ENCODE results near the gene TLX1. TPM values are rescaled to one million over a fixed set of nuclear protein-coding genes. Genes with fewer than 3 reads are reported as not detected.

TLX1 gene
- polyA plus RNA-seq, 2 of the 4 experiments (the other 2 are of a cell fraction) = 0.06 TPM; not detected in 1

GRCh38 chr10:101162677-101163076 is 31.6 kb downstream of the TLX1 start:
- no peak for ATAC-seq
- H3K4me3 ChIP-seq = no peak overlapping the region
- 34% methylated on average over 3 of the region's 3 CpGs for WGBS (ENCODE audit: missing lambda C conversion rate)
- TF ChIP-seq ZSCAN20 (CRISPR knock-in tag; IDR thresholded peaks at IDR 0.05) (no peak), NFE2L2 (conservative IDR thresholded peaks at IDR 0.05; ENCODE audit: low read length) (no peak), EP300 (IDR thresholded peaks at IDR 0.05) (no peak)
- H3K4me1 ChIP-seq = 0 out of 3 replicates have a peak, but pooled peaks cover 6% of the 10 kb centered on the region
- ChIA-PET POLR2A (no interaction called here), CTCF (interaction anchor here (0.6 to 2.3 kb wide), 4 partner anchors 8 to 51 kb away, joined by 3 to 13 read pairs (median 8); no protein-coding TSS in a partner anchor)
- DNase-seq (ENCODE audit: low read depth in 1 of 2, low spot score in 1 of 2) = no peak
- H3K27ac ChIP-seq = no peak overlapping the region
- H3K9me3 ChIP-seq = no peaks in the 10 kb centered on the region
- FAIRE-seq = no peak
- no peak overlapping the region for H3K4me2 ChIP-seq

DNA sequence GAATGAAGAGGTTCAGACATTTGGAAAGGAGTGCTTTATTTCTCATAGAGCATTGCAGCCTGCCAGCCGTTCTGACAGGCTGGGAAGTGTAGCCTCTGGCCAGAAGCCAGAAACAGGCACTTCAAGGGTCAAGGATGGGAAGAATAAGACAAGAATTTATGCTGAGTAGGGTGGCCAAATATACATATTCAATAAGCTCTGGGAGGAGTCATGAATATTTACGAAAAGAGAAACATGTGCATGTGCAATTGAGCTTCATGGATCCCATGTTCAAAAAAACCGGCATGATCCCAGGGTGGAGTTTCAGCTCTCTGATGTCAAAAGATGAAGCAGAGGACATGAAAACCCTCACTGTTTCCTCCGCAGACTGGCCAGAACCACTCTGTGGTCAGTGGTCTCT is 32.9 kb downstream of the TLX1 start:
- no peak for ATAC-seq
- no peak for FAIRE-seq

DNA sequence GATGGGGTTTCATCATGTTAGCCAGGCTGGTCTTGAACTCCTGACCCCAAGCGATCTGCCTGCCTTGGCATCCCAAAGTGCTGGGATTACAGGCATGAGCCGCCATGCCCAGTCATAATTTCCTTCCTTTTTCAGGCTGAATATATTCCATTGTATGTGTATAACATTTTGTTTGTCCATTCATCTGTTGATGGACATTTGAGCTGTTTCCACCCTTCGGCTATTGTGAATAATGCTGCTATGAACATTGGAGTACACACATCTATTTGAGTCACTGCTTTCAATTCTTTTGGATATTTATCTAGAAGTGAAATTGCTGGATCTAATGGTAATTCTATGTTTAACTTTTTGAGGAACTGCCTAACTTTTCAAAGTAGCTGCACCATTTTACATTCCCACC is 34.6 kb downstream of the TLX1 start:
- POLR2A ChIA-PET = no interaction called here

More for the DNA sequence above, 32.9 kb downstream of the TLX1 start:
- POLR2A ChIA-PET = no interaction called here
- H3K9me3 ChIP-seq = no peaks in the 10 kb centered on the region
- H3K4me1 ChIP-seq = no peaks in the 10 kb centered on the region
- H3K4me2 ChIP-seq = no peak overlapping the region
- 14% methylated on average over 4 of the region's 4 CpGs for WGBS (ENCODE audit: missing lambda C conversion rate)
- H3K27ac ChIP-seq = no peak overlapping the region
- no peak overlapping the region for H3K4me3 ChIP-seq
- TF ChIP-seq POLR2A (IDR thresholded peaks at IDR 0.05; ENCODE audit: low read length) = no peak
- TF ChIP-seq RCOR1 (IDR thresholded peaks at IDR 0.05; ENCODE audit: low read depth, low read length) = no peak
- no peak for TF ChIP-seq MAX (IDR thresholded peaks at IDR 0.05)
- no peak for TF ChIP-seq MYC (IDR thresholded peaks at IDR 0.05; ENCODE audit: borderline replicate concordance, low read length)
- no peak for TF ChIP-seq CBX8 (IDR thresholded peaks at IDR 0.05)
- no peak for TF ChIP-seq GATA3 (IDR thresholded peaks at IDR 0.05; ENCODE audit: borderline replicate concordance)
- no peak for TF ChIP-seq ZFP36 (IDR thresholded peaks at IDR 0.05; ENCODE audit: borderline replicate concordance, partially characterized antibody)
- no peak for TF ChIP-seq TFCP2L1 (CRISPR knock-in tag; IDR thresholded peaks at IDR 0.05)
- TF ChIP-seq HEYL (CRISPR knock-in tag; IDR thresholded peaks at IDR 0.05) = no peak
- TF ChIP-seq HOXB13 (CRISPR knock-in tag; IDR thresholded peaks at IDR 0.05; ENCODE audit: low read depth) = no peak
- no peak for TF ChIP-seq EP300 (IDR thresholded peaks at IDR 0.05)
- no peak for TF ChIP-seq USF2 (IDR thresholded peaks at IDR 0.05)
- no peak for TF ChIP-seq JUN (IDR thresholded peaks at IDR 0.05)
- TF ChIP-seq NPAS2 (CRISPR knock-in tag; IDR thresholded peaks at IDR 0.05; ENCODE audit: borderline replicate concordance) = no peak
- no peak for TF ChIP-seq EHMT2 (IDR thresholded peaks at IDR 0.05; ENCODE audit: low read depth)
- no peak for TF ChIP-seq FOSL2 (IDR thresholded peaks at IDR 0.05)
- TF ChIP-seq FOSL2 (CRISPR knock-in tag; IDR thresholded peaks at IDR 0.05) = no peak
- TF ChIP-seq SREBF2 (IDR thresholded peaks at IDR 0.05) = no peak
- TF ChIP-seq HMGXB4 (CRISPR knock-in tag; IDR thresholded peaks at IDR 0.05; ENCODE audit: borderline replicate concordance) = no peak
- TF ChIP-seq, protein P1, sequence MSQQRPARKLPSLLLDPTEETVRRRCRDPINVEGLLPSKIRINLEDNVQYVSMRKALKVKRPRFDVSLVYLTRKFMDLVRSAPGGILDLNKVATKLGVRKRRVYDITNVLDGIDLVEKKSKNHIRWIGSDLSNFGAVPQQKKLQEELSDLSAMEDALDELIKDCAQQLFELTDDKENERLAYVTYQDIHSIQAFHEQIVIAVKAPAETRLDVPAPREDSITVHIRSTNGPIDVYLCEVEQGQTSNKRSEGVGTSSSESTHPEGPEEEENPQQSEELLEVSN (IDR thresholded peaks at IDR 0.05; ENCODE audit: borderline replicate concordance, low read depth) = no peak
- CTCF ChIA-PET = interaction anchor here (0.6 to 2.3 kb wide), 13 partner anchors 10 to 420 kb away, joined by 3 to 13 read pairs (median 4); no protein-coding TSS in a partner anchor
- DNase-seq (ENCODE audit: low read depth in 1 of 2, low spot score in 1 of 2) = no peak

More for the DNA sequence above, 34.6 kb downstream of the TLX1 start:
- WGBS (ENCODE audit: missing lambda C conversion rate) = 12% methylated on average over 3 of the region's 3 CpGs
- CTCF ChIA-PET = interaction anchor here (0.6 to 2.7 kb wide), 6 partner anchors 12 to 733 kb away, joined by 3 to 11 read pairs (median 4); no protein-coding TSS in a partner anchor
- no peak for TF ChIP-seq ATOH8 (CRISPR knock-in tag; IDR thresholded peaks at IDR 0.05; ENCODE audit: low read depth)
- no peak for TF ChIP-seq ESRRA (IDR thresholded peaks at IDR 0.05; ENCODE audit: borderline replicate concordance, low read length)
- no peak for TF ChIP-seq NR3C1 (IDR thresholded peaks at IDR 0.05)
- no peak for TF ChIP-seq RARB (CRISPR knock-in tag; IDR thresholded peaks at IDR 0.05)
- no peak for TF ChIP-seq CEBPB (IDR thresholded peaks at IDR 0.05)
- TF ChIP-seq CHD4 (IDR thresholded peaks at IDR 0.05; ENCODE audit: borderline replicate concordance) = no peak
- TF ChIP-seq HDAC2 (IDR thresholded peaks at IDR 0.05) = no peak
- TF ChIP-seq HEYL (CRISPR knock-in tag; IDR thresholded peaks at IDR 0.05) = no peak
- TF ChIP-seq USF2 (IDR thresholded peaks at IDR 0.05) = no peak
- no peak for TF ChIP-seq HOXB5 (CRISPR knock-in tag; IDR thresholded peaks at IDR 0.05)
- no peak for TF ChIP-seq NFE2L2 (conservative IDR thresholded peaks at IDR 0.05; ENCODE audit: low read length)
- TF ChIP-seq EHMT2 (IDR thresholded peaks at IDR 0.05; ENCODE audit: low read depth) = no peak
- Histone ChIP-seq H3K27ac (no peak overlapping the region), H3K4me2 (no peak overlapping the region), H3K9me3 (no peaks in the 10 kb centered on the region), H3K4me1 (no peaks in the 10 kb centered on the region), H3K4me3 (no peak overlapping the region)
- no peak for FAIRE-seq
- ATAC-seq = no peak
- DNase-seq (ENCODE audit: low read depth in 1 of 2, low spot score in 1 of 2) = no peak

Measured in A549 (cell line).